HCT116 (cell line): ENCODE results near the gene GPX2. TPM values are rescaled to one million over a fixed set of nuclear protein-coding genes. Genes with fewer than 3 reads are reported as not detected.

Experiments
- ATAC-seq: fragments of 200-7000 bp; cut with Tn5 transposase; 2 replicates; pipeline ENCODE4 v1.9.1; 2020; ENCODE audit warnings: mild to moderate bottlenecking, moderate library complexity
- BruUV-seq: library from RNA; stranded (reverse); fragments of 400-500 nt; replicated peaks from 2 replicates; lab custom pipeline; 2021; lab: Mats Ljungman, UMichigan
- CTCF ChIA-PET: fragments of 300-600 bp; sonication (Branson Sonifier 250); formaldehyde crosslinking; loops from one replicate; lab custom pipeline; 2021; ENCODE audit warnings: antibody characterized with exemption; lab: Charles Lee
- POLR2A ChIA-PET: fragments of 300-600, 350-600 bp; sonication (Branson Sonifier 250); formaldehyde crosslinking; loops from one replicate; lab custom pipeline; 2021; ENCODE audit warnings: antibody characterized with exemption; lab: Charles Lee
- RAD21 ChIA-PET, 2 experiments: fragments of 300-600 bp; sonication (Branson Sonifier 250); formaldehyde crosslinking; loops; one replicate each; lab custom pipeline; 2023; ENCODE audit warnings: low total read pairs in 2 of 2; ENCODE audit not compliant: uncharacterized antibody in 2 of 2, unreplicated experiment in 2 of 2, low non-redundant PET in 1 of 2; lab: Charles Lee
- DNase-seq: peaks from one replicate; pipeline ENCODE4 v3.0.0-alpha.2; 2010; ENCODE audit warnings: low read depth, low spot score
- H2AFZ ChIP-seq: fragments of 200-600 bp; shearing (Covaris generic), sonication (generic); 2 replicates; pipeline ENCODE4 v1.6.1; 2017; ENCODE audit warnings: low read depth, mixed run types, mixed read lengths, antibody characterized with exemption, low read length; ENCODE audit not compliant: poor library complexity, severe bottlenecking
- H3K27ac ChIP-seq: 2 replicates; pipeline ENCODE4 v1.5.1; 2012; ENCODE audit warnings: low read depth, low read length
- H3K27me3 ChIP-seq: fragments of 200-600 bp; sonication (generic); 2 replicates; pipeline ENCODE4 v1.6.1; 2016; ENCODE audit warnings: mixed run types, low read length, mixed read lengths; ENCODE audit not compliant: insufficient read depth
- H3K36me3 ChIP-seq, 2 experiments: fragments of 200-500 bp in 1 of 2; fragments of 200-600 bp in 1 of 2; sonication (Bioruptor generic) in 1 of 2; sonication (generic) in 1 of 2; 2 replicates each; pipeline versions ENCODE4 v1.5.1 to v1.6.1; 2014 to 2016; ENCODE audit warnings: low read length in 2 of 2, inconsistent platforms in 1 of 2, mixed read lengths in 1 of 2, mixed run types in 1 of 2; ENCODE audit not compliant: insufficient read depth in 2 of 2, control insufficient read depth in 1 of 2
- H3K4me1 ChIP-seq, 2 experiments: fragments of 200-600 bp in 1 of 2; sonication (generic) in 1 of 2; 2 replicates each; pipeline versions ENCODE4 v1.5.1 to v1.6.1; 2012 to 2017; ENCODE audit warnings: low read length in 2 of 2, inconsistent platforms in 1 of 2, mild to moderate bottlenecking in 1 of 2, mixed read lengths in 1 of 2, mixed run types in 1 of 2, moderate library complexity in 1 of 2; ENCODE audit not compliant: insufficient read depth in 2 of 2, control insufficient read depth in 1 of 2
- H3K4me2 ChIP-seq: fragments of 200-600 bp; sonication (generic); 2 replicates; pipeline ENCODE4 v1.6.1; 2017; ENCODE audit warnings: mixed run types, low read length, mixed read lengths
- H3K4me3 ChIP-seq, 2 experiments: fragments of 200-600 bp in 1 of 2; sonication (generic) in 1 of 2; replicated peaks in 1 of 2; 2 replicates each; pipeline ENCODE4 v1.5.1; 2011 to 2016; ENCODE audit warnings: low read length in 2 of 2, control low read depth in 1 of 2, low read depth in 1 of 2, mild to moderate bottlenecking in 1 of 2, mixed read lengths in 1 of 2, mixed run types in 1 of 2
- H3K79me2 ChIP-seq: fragments of 200-600 bp; sonication (generic); 2 replicates; pipeline ENCODE4 v1.6.1; 2017; ENCODE audit warnings: mild to moderate bottlenecking, mixed run types, low read length, moderate library complexity, mixed read lengths; ENCODE audit not compliant: insufficient read depth
- H3K9ac ChIP-seq: fragments of 200-600 bp; sonication (generic); 2 replicates; pipeline ENCODE4 v1.6.1; 2016; ENCODE audit warnings: low read length, mixed read lengths
- H3K9me2 ChIP-seq: fragments of 200-600 bp; sonication (generic), shearing (Covaris generic); 2 replicates; pipeline ENCODE4 v1.6.1; 2017; ENCODE audit warnings: mixed run types, mild to moderate bottlenecking, moderate library complexity; ENCODE audit not compliant: insufficient read depth
- H3K9me3 ChIP-seq, 2 experiments: fragments of 200-500 bp in 1 of 2; fragments of 200-600 bp in 1 of 2; sonication (Bioruptor generic) in 1 of 2; sonication (generic) in 1 of 2; 2 replicates each; pipeline ENCODE4 v1.6.1; 2014 to 2017; ENCODE audit warnings: low read length in 2 of 2, mixed read lengths in 2 of 2, inconsistent platforms in 1 of 2, low read depth in 1 of 2, mild to moderate bottlenecking in 1 of 2, mixed run types in 1 of 2, moderate library complexity in 1 of 2; ENCODE audit not compliant: control insufficient read depth in 1 of 2, insufficient read depth in 1 of 2
- H4K20me1 ChIP-seq: fragments of 200-600 bp; sonication (generic), shearing (Covaris generic); 2 replicates; pipeline ENCODE4 v1.6.1; 2017; ENCODE audit warnings: mixed run types, mild to moderate bottlenecking, moderate library complexity; ENCODE audit not compliant: insufficient read depth
- EGR1 ChIP-seq: IDR thresholded peaks from 2 replicates; pipeline ENCODE4 v1.6.1; 2012; ENCODE audit warnings: low read depth
- EZH2phosphoT487 ChIP-seq: fragments of 200-600 bp; IDR thresholded peaks from 2 replicates; pipeline ENCODE4 v1.6.1; 2018; ENCODE audit warnings: antibody characterized with exemption, borderline replicate concordance
- FOSL1 ChIP-seq: IDR thresholded peaks from 2 replicates; pipeline ENCODE4 v1.6.1; 2012; ENCODE audit warnings: low read depth
- MAX ChIP-seq: IDR thresholded peaks from 2 replicates; pipeline ENCODE4 v1.6.1; 2012
- RAD21 ChIP-seq: IDR thresholded peaks from 2 replicates; pipeline ENCODE4 v1.6.1; 2012; ENCODE audit warnings: low read depth, mild to moderate bottlenecking
- SIN3A ChIP-seq: IDR thresholded peaks from 2 replicates; pipeline ENCODE4 v1.6.1; 2012; ENCODE audit warnings: low read depth
- SP1 ChIP-seq: IDR thresholded peaks from 2 replicates; pipeline ENCODE4 v1.6.1; 2012; ENCODE audit warnings: low read depth
- TCF7L2 ChIP-seq: IDR thresholded peaks from 2 replicates; pipeline ENCODE4 v1.7.0; 2011; ENCODE audit warnings: borderline replicate concordance, inconsistent platforms; ENCODE audit not compliant: insufficient read depth, insufficient read length; ENCODE audit errors: extremely low read depth
- intact Hi-C: fragments of 100-400 bp; cut with micrococcal nuclease; formaldehyde crosslinking; loops from 2 replicates; pipeline ENCODE4 v1.10.0; 2022
- total RNA-seq: library from RNA; stranded (reverse); gene quantifications from one replicate; pipeline ENCODE4 v1.2.1, GENCODE V29; 2021; ENCODE audit not compliant: unreplicated experiment
- TF ChIP-seq, protein P1 (sequence below): IDR thresholded peaks from 2 replicates; pipeline ENCODE4 v1.6.1; 2011; ENCODE audit warnings: mild to moderate bottlenecking, low read length, moderate library complexity; ENCODE audit not compliant: insufficient replicate concordance; ENCODE audit errors: extremely low read depth
- TF ChIP-seq, protein P2 (sequence below): IDR thresholded peaks from 2 replicates; pipeline ENCODE4 v1.6.1; 2012; ENCODE audit warnings: low read depth

GPX2 gene
- total RNA-seq, 1 experiment from 2014 or later = 0.61 TPM

GRCh38 chr14:64973826-64974225, 31.3 kb upstream of the GPX2 start:
- intact Hi-C loops = no loop called here

More at GRCh38 chr14:64973826-64974225, 31.3 kb upstream of the GPX2 start:
- Histone ChIP-seq H3K36me3 (no peaks in the 10 kb centered on the region), H2AFZ (no peak overlapping the region), H3K27me3 (no peaks in the 10 kb centered on the region), H3K4me1 (peaks cover 16 to 21% of the 10 kb centered on the region in 2 experiments; a peak in 3 of 4 replicates), H4K20me1 (no peaks in the 10 kb centered on the region), H3K4me3 (no peak overlapping the region), H3K4me2 (no peak overlapping the region), H3K9me3 (no peaks in the 10 kb centered on the region), H3K79me2 (no peaks in the 10 kb centered on the region), H3K9ac (no peak overlapping the region), H3K27ac (no peak overlapping the region), H3K9me2 (no peaks in the 10 kb centered on the region)
- DNase-seq (no peak), ATAC-seq (no peak)
- no TSS peak for BruUV-seq
- CTCF ChIA-PET = no interaction called here
- RAD21 ChIA-PET = no interaction called here
- POLR2A ChIA-PET = no interaction called here
- no peak for TF ChIP-seq SIN3A
- no peak for TF ChIP-seq EZH2phosphoT487
- TF ChIP-seq RAD21 = no peak
- TF ChIP-seq, protein P1, sequence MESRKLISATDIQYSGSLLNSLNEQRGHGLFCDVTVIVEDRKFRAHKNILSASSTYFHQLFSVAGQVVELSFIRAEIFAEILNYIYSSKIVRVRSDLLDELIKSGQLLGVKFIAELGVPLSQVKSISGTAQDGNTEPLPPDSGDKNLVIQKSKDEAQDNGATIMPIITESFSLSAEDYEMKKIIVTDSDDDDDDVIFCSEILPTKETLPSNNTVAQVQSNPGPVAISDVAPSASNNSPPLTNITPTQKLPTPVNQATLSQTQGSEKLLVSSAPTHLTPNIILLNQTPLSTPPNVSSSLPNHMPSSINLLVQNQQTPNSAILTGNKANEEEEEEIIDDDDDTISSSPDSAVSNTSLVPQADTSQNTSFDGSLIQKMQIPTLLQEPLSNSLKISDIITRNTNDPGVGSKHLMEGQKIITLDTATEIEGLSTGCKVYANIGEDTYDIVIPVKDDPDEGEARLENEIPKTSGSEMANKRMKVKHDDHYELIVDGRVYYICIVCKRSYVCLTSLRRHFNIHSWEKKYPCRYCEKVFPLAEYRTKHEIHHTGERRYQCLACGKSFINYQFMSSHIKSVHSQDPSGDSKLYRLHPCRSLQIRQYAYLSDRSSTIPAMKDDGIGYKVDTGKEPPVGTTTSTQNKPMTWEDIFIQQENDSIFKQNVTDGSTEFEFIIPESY = no peak
- TF ChIP-seq, protein P2, sequence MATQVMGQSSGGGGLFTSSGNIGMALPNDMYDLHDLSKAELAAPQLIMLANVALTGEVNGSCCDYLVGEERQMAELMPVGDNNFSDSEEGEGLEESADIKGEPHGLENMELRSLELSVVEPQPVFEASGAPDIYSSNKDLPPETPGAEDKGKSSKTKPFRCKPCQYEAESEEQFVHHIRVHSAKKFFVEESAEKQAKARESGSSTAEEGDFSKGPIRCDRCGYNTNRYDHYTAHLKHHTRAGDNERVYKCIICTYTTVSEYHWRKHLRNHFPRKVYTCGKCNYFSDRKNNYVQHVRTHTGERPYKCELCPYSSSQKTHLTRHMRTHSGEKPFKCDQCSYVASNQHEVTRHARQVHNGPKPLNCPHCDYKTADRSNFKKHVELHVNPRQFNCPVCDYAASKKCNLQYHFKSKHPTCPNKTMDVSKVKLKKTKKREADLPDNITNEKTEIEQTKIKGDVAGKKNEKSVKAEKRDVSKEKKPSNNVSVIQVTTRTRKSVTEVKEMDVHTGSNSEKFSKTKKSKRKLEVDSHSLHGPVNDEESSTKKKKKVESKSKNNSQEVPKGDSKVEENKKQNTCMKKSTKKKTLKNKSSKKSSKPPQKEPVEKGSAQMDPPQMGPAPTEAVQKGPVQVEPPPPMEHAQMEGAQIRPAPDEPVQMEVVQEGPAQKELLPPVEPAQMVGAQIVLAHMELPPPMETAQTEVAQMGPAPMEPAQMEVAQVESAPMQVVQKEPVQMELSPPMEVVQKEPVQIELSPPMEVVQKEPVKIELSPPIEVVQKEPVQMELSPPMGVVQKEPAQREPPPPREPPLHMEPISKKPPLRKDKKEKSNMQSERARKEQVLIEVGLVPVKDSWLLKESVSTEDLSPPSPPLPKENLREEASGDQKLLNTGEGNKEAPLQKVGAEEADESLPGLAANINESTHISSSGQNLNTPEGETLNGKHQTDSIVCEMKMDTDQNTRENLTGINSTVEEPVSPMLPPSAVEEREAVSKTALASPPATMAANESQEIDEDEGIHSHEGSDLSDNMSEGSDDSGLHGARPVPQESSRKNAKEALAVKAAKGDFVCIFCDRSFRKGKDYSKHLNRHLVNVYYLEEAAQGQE = no peak
- TF ChIP-seq EGR1 = no peak
- TF ChIP-seq TCF7L2 = no peak
- TF ChIP-seq SP1 = no peak
- TF ChIP-seq FOSL1 = no peak
- TF ChIP-seq MAX = no peak
